NK-92 (cell line): ENCODE data around the gene ANLN.
"Not testable (repeated sequence)": the region's sequence is repeated elsewhere in the genome, so short reads cannot be mapped to it uniquely, and the experiment has no call there.

Source experiments
- DNase-seq: peaks from one replicate; lab custom pipeline; 2025; ENCODE audit not compliant: unreplicated experiment; lab: John Stamatoyannopoulos, UW

ANLN gene

DNA sequence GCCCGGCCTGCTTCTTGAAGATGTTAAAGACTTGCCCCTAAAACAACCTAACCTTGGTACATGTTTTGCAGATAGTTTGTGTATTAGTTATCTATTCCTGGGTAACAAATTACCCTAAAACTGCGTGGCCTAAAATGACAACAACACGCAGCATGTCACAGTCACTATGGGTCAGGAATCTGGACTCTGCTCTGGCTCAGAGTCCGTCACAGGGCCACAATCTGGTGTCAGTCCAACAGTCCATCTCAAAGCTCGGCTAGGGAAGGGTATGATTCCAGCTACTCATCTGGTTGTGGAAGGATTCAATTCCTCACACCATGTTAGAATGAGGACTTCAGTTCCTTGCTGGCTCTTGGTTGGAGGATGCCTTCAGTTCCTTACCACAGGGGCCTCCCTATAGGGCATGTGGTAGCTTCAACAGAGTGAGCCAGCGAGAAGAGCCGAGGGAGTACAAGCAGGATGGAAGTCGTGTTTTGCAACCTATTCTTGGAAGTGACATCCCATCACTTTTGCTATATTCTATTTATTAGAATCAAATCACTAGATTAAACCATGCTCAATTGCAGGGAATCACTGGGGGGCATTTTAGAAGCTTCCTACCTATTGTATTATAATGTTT lies 71.3 kb downstream of the ANLN start:
- DNase-seq: no peak

DNA sequence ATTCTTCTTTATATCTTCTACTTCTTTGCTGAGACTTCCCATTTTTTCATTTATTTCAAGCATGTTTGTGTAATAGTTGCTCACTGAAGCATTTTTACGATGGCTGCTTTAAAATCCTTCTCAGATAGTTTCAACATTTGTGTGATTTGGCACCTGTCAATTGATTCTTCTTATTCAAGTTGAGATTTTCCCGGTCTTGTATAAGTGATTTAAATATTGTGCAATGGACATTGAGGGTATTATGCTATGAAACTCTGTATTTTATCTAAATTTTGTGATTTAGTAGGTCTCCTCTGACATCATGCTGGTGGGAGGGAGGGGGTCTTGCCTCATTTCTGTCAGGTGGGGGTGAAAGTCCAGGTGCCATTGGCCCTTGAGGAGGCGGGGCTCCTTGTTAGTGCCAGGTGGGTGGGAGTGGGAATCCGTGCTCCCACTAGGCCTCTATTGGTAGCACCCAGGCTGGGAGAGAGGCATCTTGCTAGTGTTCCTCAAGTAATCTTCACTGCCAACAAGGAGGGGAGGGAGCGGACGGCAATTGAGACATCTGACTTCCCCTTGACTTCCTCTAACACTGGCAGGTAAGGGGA lies 73.0 kb downstream of the ANLN start:
- DNase-seq: no peak

DNA sequence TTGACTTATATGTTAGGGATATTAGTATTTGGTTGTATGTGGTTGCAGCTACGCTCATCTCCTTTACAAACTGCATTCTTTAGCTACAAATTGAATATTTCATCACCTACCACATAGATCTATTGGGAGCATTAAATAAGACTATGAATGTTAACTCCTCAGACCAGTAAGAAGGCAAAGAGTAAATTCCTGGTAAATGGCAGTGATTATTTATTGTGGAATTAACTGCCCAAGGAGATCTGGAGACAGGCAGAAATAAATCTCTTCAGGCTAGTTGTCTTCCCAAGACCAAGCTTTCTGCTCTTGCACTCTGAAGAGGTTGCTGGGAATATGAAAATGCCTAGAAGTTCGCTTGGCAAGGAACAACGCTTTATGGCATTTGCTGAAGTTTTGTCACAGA lies 74.6 kb downstream of the ANLN start:
- no peak for DNase-seq

DNA sequence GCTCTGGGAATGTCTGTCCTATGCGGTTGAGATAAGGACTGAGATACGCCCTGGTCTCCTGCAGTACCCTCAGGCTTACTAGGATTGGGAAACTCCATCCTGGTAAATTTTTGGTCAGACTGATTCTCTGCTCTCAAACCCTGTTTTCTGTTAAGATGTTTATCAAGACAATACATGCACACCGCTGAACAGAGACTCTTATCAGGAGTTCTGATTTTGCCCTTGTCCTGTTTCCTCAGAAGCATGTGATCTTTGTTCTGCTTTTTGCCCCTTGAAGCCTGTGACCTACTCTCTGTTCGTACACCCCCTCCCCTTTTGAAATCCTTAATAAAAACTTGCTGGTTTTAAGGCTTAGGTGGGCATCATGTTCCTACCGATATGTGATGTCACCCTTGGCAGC lies 76.3 kb downstream of the ANLN start:
- DNase-seq: not testable (repeated sequence)

DNA sequence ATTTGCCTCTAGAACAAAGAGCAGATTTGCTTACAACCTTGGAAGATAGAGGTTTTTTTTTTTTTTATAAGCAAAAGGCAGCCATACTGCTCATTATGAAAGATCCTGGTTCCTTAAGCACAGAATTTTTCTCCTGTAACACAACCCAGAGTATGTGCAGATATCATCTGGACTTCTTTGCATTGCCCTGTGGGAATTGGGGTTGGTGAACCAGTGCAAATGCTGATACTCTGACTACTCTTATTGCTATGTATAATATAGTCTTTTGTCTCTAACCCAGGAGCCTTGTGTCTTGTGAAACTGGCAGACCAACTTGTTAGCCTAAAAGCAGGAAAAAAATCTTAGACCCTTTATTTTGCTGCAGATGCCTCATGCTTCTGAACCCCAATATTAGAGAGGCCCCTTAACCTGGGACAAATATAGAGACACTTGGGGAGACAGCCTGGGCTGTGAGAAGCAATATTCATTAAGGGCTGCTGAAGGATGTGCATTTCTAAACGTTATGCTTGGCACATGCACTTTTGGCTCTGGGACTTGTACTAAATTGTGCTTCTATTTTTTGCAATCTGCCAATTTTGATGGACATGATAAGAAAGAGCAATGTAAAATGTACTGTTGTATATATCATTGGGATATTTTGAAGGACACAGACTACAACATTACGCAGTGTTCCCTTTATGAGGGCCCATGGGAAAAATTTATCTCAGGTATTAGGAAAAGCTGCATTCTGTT lies 78.9 kb downstream of the ANLN start:
- no peak for DNase-seq

DNA sequence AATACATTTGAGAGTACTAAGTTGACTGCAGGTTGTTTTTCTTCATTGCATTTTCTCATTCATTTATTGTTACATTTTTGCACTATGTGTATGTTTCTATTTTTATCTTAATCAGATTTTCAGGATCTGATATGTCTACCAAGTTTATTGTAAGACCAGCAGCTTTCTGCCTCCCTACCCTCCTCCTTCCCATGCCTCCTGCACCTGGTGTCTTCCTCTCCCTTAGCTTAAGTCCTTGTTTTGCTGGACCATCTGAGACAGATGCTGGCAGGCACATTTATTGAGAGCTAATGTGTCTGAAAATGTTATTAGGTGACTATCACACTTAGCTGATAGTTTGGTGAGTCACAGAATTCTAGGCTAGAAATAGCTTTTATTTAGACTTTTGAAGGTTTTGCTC lies 79.6 kb downstream of the ANLN start:
- DNase-seq: no peak

DNA sequence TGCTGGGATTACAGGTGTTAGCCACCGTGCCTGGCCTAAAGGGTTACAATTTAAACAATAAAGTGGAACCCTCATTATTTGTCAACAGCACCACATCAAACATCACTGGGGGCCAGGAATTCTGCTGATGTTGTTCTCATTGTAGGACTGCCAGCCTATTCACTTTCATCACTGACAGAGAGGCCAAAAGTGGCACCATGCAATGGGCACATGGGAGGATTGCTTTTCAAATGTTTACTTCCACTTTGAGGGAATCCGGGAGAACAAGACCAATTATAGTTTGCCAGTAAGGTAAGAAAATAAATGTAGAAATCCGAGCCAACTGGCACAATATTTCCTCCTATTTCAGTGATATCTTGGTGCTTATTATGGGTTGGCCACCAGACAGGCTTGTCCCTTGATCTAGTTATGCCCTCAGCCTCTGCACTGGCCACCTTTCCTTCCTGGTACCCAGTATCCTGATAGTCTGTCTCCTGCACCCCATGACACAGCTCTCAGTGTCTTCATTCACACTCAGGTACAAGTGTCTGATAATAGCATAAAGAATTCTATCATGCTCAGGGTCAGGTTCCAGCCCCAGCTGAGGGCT lies 82.6 kb downstream of the ANLN start:
- DNase-seq: no peak

DNA sequence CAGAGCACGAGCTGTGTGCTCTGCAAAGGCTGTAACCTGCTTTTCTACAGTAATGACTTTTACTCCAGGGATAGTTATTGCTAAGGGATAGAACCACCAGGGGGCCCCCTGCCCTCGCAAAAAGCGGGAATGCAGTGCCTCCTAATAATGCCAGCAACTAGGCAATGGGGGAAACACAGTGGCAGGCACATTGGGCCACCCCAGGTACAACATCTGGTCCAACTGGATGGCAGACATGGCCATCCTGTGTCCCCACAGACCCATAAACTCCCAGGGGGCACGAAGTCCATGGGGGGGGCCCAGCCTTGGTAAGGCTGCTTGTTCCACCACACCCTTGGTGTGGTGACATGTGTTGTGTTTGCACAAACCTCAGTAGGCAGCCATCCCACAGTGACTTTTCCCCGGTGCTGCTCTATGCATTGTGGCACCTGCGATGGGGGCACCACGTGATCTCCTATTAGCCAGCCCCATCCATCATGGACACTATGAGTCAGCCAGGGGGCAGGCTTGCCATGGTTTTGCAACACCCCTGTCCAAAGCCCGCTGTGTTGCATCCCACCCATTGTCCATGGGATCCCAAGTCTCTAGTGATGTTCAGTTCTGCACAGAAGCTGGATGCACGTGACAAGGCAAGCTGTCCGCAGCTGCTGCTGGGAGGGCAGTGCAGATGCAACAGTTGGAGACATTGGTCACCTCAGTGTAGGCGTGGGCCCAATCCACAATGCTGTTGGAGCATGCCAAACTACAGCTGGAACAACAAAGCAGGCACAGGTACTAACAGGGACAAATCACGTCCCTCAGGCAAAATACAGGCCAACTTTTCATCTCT lies 84.0 kb downstream of the ANLN start:
- DNase-seq: no peak

DNA sequence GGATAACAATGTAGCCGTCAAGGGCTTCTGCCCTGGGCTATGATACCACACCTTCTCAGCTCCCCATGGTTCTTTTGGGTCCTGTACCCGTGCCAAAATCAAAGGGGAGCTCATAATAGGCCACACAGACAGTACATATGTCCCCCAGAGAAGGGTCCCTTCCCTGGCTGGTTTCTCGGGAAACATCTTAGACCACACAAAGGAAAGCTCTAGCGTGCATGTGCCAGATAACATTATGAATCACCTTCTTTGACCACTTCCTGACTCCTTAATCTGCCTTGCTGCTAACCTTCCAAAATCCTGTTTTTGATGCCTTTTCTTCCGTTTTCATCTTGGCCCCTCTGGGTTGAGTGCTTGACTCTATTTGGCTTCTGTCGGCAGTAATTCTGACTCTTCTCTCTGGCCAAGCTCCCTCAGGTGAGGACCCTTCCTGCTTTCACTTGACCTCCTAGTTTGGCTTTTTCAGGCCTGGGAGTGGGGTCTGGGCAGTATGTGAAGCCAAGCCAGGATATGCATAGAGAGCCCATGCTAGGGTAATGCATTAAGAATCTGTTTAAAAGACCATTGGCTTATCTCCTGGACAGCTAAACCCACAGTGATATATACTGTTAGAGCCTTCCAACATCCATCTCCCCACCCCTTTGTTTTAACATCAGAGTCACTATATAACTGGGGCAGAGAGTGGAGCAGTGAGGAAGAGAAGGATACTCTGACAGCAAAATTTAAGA lies 84.8 kb downstream of the ANLN start:
- no peak for DNase-seq

DNA sequence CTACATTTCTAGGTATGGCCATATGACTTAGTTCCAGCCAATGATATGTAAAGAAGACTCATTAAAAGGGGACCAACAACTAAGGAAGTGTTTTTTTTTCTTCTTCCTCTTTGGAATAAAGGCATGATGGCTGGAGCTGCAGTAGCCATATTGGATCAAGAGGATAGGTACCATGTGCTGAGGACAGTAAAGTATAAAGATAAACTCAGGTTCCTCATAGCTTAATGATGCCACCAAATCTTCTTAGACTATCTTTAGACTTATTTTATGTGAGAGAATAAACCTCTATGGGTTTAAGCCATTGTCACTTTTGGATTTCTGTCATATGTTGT lies 85.3 kb downstream of the ANLN start:
- DNase-seq: no peak

DNA sequence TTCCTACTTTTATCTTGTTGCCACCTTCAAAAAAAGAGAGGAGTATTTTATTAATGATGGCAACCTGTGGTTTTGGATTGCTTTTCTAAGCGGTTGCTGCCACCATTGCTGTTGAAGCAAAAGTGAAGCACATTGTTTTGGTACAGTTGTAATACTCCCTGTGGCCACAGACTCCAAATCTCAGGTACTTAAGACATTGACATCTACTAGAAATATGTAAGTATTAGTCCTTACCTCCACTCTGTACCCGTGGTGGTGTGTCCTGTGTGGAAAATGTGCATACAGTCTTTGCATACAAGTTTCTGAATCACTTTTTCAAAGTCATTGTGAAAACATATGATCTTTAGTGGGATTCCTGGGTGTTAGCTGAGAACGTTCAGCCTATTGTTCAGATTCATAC lies 85.7 kb downstream of the ANLN start:
- no peak for DNase-seq

DNA sequence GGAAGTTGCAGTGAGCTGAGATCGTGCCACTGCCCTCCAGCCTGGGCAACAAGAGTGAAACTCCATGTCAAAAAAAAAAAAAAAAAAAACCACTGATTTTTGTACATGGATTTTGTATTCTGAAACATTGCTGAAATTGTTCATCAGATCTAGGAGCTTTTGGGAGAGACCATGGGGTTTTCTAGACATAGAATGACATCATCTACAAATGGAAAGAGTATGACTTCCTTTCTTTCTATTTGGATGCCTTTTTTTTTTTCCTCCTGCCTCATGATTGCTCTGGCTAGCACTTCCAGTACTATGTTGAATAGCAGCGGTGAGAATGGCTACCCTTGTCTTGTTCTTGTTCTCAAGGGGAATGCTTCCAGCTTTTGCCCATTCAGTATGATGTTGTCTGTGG lies 89.1 kb downstream of the ANLN start:
- DNase-seq: no peak

DNA sequence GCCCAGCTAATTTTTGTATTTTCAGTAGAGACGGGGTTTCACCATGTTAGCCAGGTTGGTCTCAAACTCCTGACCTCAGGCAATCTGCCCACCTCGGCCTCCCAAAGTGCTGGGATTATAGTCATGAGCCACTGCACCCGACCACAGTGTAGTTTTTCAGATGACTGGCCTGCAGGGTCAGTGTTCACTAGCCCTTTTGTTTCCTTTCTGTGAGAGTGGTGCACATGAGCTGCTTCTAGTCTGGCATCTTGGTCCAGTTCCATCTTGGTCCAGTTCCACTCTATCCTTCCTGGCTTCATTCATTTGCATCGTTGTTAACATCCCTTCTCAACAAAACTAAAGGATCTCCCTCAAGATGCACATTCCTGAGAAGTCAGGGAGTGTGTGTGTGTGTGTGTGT lies 94.2 kb downstream of the ANLN start:
- DNase-seq: not testable (repeated sequence)

DNA sequence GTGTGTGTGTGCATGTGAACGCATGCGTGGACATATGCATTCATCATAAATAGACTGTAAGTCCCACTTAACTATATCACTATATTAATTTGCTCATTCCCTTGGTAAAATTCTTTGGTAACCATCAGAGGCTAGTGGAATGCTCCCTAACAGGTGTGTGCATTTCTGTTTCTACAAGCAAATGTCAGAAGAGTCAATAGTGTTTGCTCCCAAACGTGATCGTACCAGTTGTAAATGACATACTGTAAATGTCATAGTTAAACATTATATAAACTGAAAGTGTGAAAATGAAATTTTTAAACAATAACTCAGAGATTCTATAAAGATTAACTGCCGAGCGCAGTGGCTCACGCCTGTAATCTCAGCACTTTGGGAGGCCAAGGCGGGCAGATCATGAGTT lies 94.6 kb downstream of the ANLN start:
- DNase-seq: no peak

DNA sequence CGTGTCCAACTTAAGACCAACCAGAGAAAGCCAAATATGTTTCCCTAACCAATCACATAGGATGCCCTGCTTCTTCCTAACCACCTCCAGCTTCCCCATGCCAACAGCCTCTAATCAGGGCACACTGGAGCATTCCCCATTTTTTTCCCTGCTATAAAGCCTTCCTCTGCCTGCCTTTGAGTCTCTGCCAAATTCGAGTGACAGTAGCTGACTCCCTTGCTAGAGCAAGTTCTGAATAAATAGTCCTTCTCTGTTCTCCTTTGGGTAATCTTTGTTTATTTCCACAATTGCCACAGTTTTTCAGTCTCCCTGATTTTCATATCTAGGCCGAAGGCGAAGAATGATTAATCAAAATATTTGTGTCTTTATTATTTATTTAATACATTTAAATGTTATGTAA lies 96.7 kb downstream of the ANLN start:
- DNase-seq: no peak

DNA sequence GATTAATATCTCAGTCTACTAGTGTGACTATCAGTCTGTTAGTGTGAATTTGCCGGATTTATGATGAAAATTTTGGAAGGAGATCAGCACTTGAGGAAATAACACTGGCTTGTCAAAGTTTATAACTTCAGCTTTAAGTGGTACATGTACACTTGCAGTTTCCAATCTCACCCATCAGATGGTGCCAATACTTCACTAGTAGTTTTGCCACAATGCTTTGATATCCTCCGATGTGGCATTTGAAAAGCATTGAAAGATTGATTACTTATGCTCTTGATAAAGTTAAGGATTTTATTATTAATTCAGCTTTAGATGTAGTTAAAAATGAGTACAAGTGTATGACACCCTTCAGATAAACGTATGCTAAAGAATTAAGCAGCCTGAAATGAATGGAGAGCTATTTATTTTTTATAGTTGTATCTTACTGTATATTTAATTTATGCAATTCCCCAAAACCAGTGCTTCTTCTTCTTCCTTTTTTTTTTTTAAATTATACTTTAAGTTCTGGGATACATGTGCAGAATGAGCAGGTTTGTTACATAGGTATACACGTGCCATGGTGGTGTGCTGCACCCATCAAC lies 98.2 kb downstream of the ANLN start:
- DNase-seq: no peak

DNA sequence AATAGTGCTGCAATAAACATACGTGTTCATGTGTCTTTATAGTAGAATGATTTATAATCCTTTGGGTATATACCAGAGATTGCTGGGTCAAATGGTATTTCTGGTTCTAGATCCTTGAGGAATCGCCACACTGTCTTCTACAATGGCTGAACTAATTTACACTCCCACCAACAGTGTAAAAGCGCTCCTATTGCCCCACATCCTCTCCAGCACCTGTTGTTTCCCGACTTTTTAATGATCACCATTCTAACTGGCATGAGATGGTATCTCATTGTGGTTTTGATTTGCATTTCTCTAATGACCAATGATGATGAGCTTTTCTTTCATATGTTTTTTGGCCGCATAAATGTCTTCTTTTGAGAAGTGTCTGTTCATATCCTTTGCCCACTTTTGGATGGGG lies 99.0 kb downstream of the ANLN start:
- DNase-seq: not testable (repeated sequence)

DNA sequence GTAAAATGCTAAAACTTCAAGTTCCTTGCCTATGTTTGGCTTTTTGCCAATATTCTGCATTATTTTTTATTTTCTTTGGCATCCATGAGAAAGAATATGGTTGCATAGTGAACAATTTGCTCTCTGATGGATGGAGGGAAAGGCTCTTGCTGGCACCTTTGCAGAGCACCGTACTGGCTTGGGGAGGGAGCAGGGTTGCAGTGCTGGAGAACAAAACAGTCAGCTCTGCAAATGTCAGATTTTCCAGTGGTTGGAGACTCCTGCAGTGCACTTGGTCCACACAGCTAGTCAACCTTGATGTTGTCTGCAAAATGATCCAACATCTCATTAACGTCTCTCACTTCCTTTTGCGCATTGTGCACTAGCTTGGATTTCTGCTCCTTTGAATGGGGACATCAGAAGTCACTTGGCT lies 100.8 kb downstream of the ANLN start:
- no peak for DNase-seq

DNA sequence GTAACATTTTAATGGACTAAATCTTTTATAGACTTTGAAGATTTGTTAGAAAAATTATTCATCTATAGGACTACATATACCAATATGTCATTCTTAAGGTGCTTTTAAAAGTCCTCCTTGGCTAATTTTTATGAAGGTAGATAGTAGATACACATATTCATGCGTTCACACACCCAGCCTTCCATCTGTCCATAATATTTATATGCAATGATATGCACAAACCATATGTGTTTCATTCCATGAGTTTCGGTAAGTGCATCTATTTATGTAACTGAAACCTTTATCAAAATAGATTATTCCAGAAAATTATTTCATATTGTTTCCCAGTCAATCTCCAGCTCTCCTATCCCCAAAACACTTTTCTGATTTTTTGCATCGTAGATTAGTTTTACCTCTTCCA lies 101.7 kb downstream of the ANLN start:
- no peak for DNase-seq

DNA sequence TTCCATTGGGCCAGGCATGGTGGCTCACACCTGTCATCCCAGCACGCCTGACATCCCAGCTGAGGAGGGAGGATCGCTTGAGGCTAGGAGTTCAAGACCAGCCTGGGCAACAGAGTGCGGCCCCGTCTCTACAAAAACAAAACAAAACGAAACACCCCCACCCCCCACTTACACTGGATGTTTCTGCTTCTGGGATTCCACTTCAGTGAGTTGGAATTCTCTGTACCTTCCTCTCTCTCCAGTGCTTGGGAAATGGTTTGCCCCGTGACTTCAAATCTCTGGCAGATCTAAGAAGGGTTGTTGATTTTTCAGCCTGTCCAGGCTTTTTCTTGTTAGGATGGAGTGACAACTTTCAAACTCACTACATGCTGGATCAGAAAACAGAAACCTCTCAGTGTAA lies 106.9 kb downstream of the ANLN start:
- no peak for DNase-seq

DNA sequence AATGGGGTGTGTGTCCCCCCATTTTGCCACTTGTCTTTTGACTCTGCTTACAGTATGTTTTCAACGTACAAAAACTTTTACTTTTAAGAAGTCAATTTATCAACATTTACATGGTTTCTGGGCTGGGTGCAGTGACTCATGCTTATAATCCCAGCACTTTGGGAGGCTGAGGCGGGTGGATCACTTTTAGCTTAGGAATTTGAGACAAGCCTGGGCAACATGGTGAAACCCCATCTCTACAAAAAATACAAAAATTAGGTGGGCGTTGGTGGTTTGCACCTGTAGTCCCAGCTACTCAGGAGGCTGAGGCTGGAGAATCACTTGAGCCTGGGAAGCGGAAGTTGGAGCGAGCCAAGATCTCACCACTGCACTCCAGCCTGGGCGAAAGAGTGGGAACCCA lies 107.5 kb downstream of the ANLN start:
- not testable (repeated sequence) for DNase-seq
